HPDE6-E6E7 (cell line): ENCODE results near the gene RPL28.
"Not testable (repeated sequence)": the region's sequence is repeated elsewhere in the genome, so short reads cannot be mapped to it uniquely, and the experiment has no call there.

ENCODE experiments used
- DNase-seq: peaks from one replicate; pipeline ENCODE4 v3.0.0; 2011; ENCODE audit warnings: missing footprints; ENCODE audit errors: extremely low spot score

The RPL28 gene

GRCh38 chr19:55447421-55448174, 61.9 kb downstream of the RPL28 start:
- DNase-seq: peak; percentile 59

- DNase-seq: not testable (repeated sequence)
Observed at GRCh38 chr19:55448175-55448490, 62.4 kb downstream of the RPL28 start.

- DNase-seq: no peak
Observed at GRCh38 chr19:55449469-55449868, 63.7 kb downstream of the RPL28 start.

- no peak for DNase-seq
Observed at GRCh38 chr19:55451163-55451964, 65.6 kb downstream of the RPL28 start.

GRCh38 chr19:55451965-55452748, 66.4 kb downstream of the RPL28 start:
- DNase-seq: no peak
